Stimulated activated memory B cell treated with anti-CD40 and anti-IgM and Interleukin-4, amounts not matched to agents 10 μg/mL and 1 μg/mL and 100 μg/mL, for 72 hours (primary cell): Measurements from ENCODE around the gene COG8.

Experiments used
- ATAC-seq: fragments of 150-1000 bp; cut with Tn5 transposase; 2 replicates; pipeline ENCODE4 v1.10.0; 2021
- H3K27ac Mint-ChIP-seq: one replicate; pipeline ENCODE4 v1.8.0; 2022; ENCODE audit warnings: mild to moderate bottlenecking, mixed read lengths
- H3K27me3 Mint-ChIP-seq: one replicate; pipeline ENCODE4 v1.8.0; 2022; ENCODE audit warnings: mixed read lengths
- H3K36me3 Mint-ChIP-seq: one replicate; pipeline ENCODE4 v1.8.0; 2022; ENCODE audit warnings: mixed read lengths
- H3K4me1 Mint-ChIP-seq: one replicate; pipeline ENCODE4 v1.8.0; 2022; ENCODE audit warnings: mixed read lengths
- H3K4me3 Mint-ChIP-seq: one replicate; pipeline ENCODE4 v1.8.0; 2022; ENCODE audit warnings: mild to moderate bottlenecking, moderate library complexity, mixed read lengths
- H3K9me3 Mint-ChIP-seq: one replicate; pipeline ENCODE4 v1.8.0; 2022; ENCODE audit warnings: mixed read lengths

The COG8 gene, protein sequence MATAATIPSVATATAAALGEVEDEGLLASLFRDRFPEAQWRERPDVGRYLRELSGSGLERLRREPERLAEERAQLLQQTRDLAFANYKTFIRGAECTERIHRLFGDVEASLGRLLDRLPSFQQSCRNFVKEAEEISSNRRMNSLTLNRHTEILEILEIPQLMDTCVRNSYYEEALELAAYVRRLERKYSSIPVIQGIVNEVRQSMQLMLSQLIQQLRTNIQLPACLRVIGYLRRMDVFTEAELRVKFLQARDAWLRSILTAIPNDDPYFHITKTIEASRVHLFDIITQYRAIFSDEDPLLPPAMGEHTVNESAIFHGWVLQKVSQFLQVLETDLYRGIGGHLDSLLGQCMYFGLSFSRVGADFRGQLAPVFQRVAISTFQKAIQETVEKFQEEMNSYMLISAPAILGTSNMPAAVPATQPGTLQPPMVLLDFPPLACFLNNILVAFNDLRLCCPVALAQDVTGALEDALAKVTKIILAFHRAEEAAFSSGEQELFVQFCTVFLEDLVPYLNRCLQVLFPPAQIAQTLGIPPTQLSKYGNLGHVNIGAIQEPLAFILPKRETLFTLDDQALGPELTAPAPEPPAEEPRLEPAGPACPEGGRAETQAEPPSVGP

DNA sequence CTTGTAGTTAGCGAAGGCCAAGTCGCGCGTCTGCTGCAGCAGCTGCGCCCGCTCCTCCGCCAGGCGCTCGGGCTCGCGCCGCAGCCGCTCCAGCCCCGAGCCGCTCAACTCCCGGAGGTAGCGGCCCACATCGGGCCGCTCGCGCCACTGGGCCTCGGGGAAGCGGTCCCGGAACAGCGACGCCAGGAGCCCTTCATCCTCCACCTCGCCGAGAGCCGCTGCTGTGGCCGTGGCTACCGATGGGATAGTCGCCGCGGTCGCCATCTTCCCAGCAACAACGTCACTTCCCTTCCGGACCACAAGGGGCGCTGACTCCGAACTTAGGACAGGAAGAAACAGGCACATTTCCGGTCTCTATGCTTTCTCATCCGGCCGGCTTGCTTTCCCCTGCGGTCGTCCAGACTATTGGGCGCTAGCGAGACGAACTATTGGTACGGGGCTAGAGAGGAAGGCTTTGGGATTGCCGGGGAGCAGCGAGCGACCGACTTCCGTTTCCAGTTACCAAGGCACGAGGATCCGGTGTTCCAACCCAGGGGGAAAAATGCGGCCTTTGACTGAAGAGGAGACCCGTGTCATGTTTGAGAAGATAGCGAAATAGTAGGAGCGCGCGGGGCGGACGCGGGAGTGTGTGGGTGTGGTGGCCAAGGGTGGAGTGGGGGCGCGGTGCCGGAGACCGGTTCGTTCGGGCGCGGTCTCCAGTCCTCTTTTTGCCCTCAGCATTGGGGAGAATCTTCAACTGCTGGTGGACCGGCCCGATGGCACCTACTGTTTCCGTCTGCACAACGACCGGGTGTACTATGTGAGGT, at the start of gene COG8, which contains the start of gene NIP7:
COG8 (minus strand) TSS at position 276 of the 806 bp plus-strand sequence; CDS start at position 264, 12 bp downstream.
NIP7 (plus strand) TSS at position 484 of the 806 bp plus-strand sequence; CDS start at position 542, 58 bp downstream.
- peaks cover 53% of the 10 kb centered on the region for H3K4me1 Mint-ChIP-seq
- peaks cover 33% of the 10 kb centered on the region for H3K36me3 Mint-ChIP-seq

DNA sequence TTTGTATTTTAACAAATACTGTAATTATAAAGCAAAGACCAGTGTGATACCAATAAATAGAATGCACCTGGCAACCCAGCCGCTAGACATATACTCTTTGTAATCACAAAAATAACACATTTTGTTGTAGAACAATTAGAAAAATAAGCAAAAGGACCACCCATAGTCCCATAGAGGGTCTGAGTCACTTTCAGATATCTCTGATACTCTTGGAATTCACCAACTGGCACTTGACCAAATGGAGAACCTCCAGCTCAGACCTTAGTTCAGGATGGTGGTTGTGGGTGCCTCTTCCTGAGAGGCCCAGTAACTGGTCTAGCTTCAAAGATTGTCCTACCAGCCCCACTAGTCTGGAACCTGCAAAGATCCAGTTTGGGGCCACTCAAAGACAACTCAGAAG, 47.2 kb upstream of the COG8 start:
- H3K9me3 Mint-ChIP-seq = no peaks in the 10 kb centered on the region
- peaks cover 27% of the 10 kb centered on the region for H3K36me3 Mint-ChIP-seq
- peaks cover 35% of the 10 kb centered on the region for H3K4me1 Mint-ChIP-seq
- no peak overlapping the region for H3K27ac Mint-ChIP-seq
- ATAC-seq = no peak
- no peaks in the 10 kb centered on the region for H3K27me3 Mint-ChIP-seq
- H3K4me3 Mint-ChIP-seq = no peak overlapping the region

More for the DNA sequence above, at the start of gene COG8, which contains the start of gene NIP7:
- ATAC-seq = peak; percentile 98
- Mint-ChIP-seq H3K4me3 (peak within 1 kb of the TSS; percentile 99), H3K27me3 (no peaks in the 10 kb centered on the region), H3K9me3 (no peaks in the 10 kb centered on the region), H3K27ac (peak within 1 kb of the TSS; percentile 94)

DNA sequence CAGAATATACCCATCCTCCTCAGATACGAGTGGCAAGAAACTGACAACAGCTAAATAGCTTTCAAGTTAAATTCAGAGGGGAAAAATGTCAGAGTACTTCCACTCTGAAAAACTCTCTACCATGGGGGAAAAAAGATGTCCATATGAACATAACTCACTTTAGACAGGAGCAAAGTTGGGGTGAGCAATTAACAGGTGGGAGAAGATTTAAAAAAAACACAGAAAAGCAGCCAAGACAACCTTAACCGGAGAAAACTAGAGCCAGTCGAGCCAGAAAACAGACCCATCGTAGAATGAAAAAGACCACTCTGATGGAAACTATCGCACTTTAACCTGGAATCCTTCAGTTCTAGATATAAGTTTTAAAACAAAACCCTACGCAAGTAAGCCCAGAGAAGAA, 45.6 kb upstream of the COG8 start:
- Mint-ChIP-seq H3K36me3 (peaks cover 32% of the 10 kb centered on the region), H3K4me1 (peaks cover 40% of the 10 kb centered on the region), H3K27me3 (no peaks in the 10 kb centered on the region), H3K9me3 (no peaks in the 10 kb centered on the region), H3K27ac (peak overlapping the region; percentile 86), H3K4me3 (peak overlapping the region; percentile 93)
- ATAC-seq = no peak

DNA sequence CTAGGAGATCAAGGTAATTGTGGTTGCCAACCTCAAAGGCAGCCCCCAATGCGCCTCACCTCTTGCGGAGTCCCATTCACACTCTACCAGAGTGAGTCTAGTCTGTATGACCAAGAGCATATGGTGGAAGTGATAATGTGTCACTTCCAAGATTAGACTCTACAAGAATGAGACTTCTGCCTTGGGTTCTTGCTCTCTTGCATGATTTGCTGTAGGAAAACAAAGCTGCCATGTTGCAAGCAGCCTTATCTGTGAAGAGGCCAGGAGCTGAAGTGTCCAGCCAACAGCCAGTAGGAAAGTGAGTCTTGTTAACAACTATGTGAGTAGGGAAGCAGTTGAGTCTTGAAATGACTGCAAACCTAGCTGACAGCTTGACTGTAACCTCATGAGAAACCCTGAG, 43.1 kb upstream of the COG8 start:
- ATAC-seq = no peak
- H3K4me3 Mint-ChIP-seq = no peak overlapping the region
- no peaks in the 10 kb centered on the region for H3K9me3 Mint-ChIP-seq
- H3K27me3 Mint-ChIP-seq = no peaks in the 10 kb centered on the region
- peaks cover 52% of the 10 kb centered on the region for H3K4me1 Mint-ChIP-seq
- peak overlapping the region; percentile 67 for H3K27ac Mint-ChIP-seq
- H3K36me3 Mint-ChIP-seq = peaks cover 50% of the 10 kb centered on the region

DNA sequence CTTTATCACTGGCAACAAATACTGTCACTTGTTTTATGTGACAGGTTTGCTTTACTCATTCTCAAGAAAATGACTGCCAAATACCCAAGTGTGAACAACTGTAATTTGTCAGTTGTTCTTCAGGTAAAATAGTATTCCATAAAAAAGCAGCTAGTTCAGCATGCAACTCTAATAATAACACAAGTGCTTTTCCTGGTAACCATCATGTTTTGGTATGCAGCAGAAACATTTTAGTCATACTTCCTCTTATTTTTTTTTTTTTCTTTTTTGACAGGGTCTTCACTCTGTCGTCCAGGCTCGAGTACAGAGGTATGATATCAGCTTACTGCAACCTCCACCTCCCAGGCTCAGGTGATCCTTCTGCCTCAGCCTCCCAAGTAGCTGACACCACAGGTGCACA, 41.9 kb upstream of the COG8 start:
- H3K9me3 Mint-ChIP-seq = no peaks in the 10 kb centered on the region
- H3K4me1 Mint-ChIP-seq = peaks cover 51% of the 10 kb centered on the region
- no peak for ATAC-seq
- peak overlapping the region; percentile 54 for H3K4me3 Mint-ChIP-seq
- H3K36me3 Mint-ChIP-seq = peaks cover 57% of the 10 kb centered on the region
- no peaks in the 10 kb centered on the region for H3K27me3 Mint-ChIP-seq
- H3K27ac Mint-ChIP-seq = peak overlapping the region; percentile 80

DNA sequence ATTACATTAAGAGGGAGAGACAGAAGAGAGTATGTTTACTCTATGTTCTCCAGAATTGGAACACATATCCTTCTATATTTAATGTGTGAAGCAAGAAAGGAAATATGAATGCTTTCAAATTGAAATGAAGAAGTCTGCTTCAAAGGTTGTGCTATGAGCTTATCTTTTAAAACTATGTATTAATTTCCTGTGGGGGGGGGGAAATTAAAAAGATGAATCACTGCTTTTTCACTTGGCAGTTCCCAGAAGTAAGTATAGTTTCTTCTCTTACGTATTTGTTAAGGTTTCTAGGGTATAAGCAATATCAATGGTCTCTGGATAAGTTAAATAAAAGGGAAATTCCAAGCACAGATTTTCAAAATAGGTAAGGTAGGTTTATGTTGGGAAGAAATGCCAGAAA, 39.4 kb upstream of the COG8 start:
- Mint-ChIP-seq H3K9me3 (no peaks in the 10 kb centered on the region), H3K4me3 (no peak overlapping the region), H3K27me3 (no peaks in the 10 kb centered on the region), H3K27ac (peak overlapping the region; percentile 71), H3K4me1 (peaks cover 33% of the 10 kb centered on the region), H3K36me3 (peaks cover 54% of the 10 kb centered on the region)
- ATAC-seq = no peak

DNA sequence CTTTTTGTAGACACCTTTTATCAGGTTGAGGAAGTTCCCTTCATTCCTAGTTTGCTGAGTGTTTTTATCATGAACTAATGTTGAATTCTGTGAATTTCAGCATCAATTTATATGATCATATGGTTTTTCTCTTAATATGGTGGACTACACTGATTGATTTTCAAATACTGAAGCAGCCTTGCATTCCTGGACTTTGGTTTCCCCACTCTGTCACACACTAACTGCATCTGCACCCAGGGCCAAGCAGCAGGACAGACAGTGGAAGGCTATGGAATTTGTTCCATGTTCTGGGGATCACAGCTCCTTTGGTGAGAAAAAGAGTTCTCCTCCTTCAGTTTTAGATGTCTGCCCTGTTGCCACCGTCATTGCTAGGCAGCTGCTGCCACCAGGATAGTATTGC, 38.7 kb upstream of the COG8 start:
- H3K9me3 Mint-ChIP-seq = no peaks in the 10 kb centered on the region
- H3K4me3 Mint-ChIP-seq = no peak overlapping the region
- peak overlapping the region; percentile 71 for H3K27ac Mint-ChIP-seq
- peaks cover 46% of the 10 kb centered on the region for H3K36me3 Mint-ChIP-seq
- ATAC-seq = no peak
- peaks cover 33% of the 10 kb centered on the region for H3K4me1 Mint-ChIP-seq
- H3K27me3 Mint-ChIP-seq = no peaks in the 10 kb centered on the region

DNA sequence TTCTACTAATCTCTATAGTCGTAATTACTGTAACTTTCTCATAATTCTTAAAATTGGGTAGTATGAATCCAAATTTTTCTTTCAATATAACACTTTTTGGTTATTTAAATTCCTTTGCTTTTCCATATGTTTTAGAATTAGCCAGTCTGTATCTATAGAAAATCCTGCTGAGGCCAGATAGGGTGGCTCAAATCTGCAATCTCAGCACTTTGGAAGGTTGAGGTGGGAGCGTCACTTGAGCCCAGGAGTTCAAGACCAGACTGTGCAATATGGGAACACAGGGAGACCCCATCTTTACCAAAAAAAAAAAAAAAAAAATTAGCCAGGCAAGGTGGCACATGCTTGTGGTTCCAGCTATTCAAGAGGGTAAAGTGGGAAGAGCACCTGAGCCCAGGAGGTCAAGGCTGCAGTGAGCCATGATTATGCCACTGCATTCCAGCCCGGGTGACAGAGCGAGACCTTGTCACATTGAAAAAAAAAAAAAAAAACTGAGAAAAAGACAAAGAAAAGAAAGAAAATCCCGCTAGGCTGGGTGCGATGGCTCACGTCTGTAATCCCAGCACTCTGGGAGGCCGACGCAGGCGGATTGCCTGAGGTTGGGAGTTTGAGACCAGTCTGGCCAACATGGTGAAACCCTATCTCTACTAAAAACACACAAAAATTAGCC, 37.2 kb upstream of the COG8 start:
- Mint-ChIP-seq H3K27me3 (no peaks in the 10 kb centered on the region), H3K9me3 (no peaks in the 10 kb centered on the region), H3K4me3 (no peak overlapping the region), H3K27ac (no peak overlapping the region), H3K4me1 (peaks cover 39% of the 10 kb centered on the region), H3K36me3 (peaks cover 43% of the 10 kb centered on the region)
- ATAC-seq = no peak

DNA sequence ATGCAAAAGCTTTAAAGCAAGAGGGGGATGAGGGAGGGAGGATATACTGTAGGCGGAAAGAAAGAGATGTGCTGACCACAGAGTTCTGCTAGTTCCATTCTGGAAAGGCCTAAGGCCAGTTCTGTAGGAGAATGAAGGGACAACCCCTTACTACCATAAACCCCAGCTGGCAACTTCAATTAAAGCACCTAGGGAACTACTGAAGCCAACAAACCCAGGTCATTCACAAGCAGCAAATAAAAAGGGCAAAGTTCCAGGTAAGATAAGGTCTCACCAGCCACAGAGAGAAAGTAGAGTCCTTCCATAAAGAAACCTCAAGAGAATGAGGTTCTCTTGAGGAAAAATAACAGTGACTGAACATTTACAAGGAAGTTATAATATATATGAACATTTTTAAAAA, 33.7 kb upstream of the COG8 start:
- peak overlapping the region; percentile 88 for H3K27ac Mint-ChIP-seq
- no peak for ATAC-seq
- no peaks in the 10 kb centered on the region for H3K27me3 Mint-ChIP-seq
- no peak overlapping the region for H3K4me3 Mint-ChIP-seq
- H3K9me3 Mint-ChIP-seq = no peaks in the 10 kb centered on the region
- peaks cover 42% of the 10 kb centered on the region for H3K4me1 Mint-ChIP-seq
- H3K36me3 Mint-ChIP-seq = peaks cover 60% of the 10 kb centered on the region

DNA sequence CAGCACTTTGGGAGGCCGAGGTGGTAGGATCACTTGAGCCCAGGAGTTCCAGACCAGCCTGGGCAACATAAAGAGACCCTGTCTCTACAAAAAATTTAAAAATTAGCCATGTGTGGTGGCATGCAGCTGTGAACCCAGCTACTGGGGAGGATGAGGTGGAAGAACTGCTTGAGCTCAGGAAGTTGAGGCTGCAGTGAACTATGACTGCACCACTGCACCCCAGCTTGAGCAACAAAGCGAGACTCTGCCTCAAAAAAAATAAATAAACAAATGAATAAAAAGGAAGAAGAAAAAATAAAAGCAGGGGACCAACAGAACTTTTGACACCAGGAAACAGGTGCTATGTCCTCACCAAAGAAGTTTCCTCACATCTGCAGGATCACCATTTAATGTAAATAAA, 32.2 kb upstream of the COG8 start:
- Mint-ChIP-seq H3K27me3 (no peaks in the 10 kb centered on the region), H3K27ac (peak overlapping the region; percentile 88), H3K9me3 (no peaks in the 10 kb centered on the region), H3K4me1 (peaks cover 39% of the 10 kb centered on the region), H3K4me3 (peak overlapping the region; percentile 30), H3K36me3 (peaks cover 63% of the 10 kb centered on the region)
- peak; percentile 88 for ATAC-seq

DNA sequence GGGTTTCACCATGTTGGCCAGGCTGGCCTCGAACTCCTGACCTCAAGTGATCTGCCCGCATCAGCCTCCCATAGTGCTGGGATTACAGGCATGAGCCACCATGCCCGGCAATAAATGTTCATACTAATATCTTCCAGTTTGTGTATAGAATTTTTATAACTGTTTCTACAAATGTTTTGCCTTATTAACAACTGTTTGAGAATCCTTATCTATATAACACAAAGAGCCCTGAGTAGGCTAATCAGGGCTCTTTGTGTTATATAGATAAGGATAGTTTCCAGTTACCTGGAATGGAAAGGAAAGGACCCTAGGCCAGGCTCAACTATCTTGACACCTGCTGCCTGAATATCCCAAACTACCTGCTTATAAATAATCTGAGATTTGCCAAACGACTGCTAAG, 29.5 kb upstream of the COG8 start:
- Mint-ChIP-seq H3K9me3 (no peaks in the 10 kb centered on the region), H3K36me3 (peaks cover 73% of the 10 kb centered on the region), H3K27me3 (no peaks in the 10 kb centered on the region), H3K4me3 (no peak overlapping the region), H3K27ac (no peak overlapping the region), H3K4me1 (peaks cover 44% of the 10 kb centered on the region)
- no peak for ATAC-seq

DNA sequence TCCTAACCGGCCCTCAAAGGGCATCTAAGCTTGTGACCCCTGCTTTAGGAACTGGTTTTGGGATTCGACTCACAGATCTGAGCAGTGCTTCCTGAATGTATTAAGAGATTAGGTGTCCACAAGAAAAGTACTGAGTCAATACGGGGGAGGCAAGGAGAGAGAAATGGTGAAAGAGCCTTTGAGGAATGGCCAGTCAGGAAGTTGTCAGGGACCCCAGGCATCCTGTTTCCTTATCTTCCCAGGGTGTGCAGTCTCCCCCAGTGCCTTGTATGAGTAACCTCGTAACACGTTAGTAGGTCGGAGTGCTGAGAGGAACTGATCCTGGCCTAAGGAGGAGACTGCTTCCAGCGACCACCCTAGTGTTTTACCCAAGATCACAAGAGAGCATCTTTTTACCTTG, 28.6 kb upstream of the COG8 start:
- no peak for ATAC-seq
- H3K36me3 Mint-ChIP-seq = peaks cover 81% of the 10 kb centered on the region

DNA sequence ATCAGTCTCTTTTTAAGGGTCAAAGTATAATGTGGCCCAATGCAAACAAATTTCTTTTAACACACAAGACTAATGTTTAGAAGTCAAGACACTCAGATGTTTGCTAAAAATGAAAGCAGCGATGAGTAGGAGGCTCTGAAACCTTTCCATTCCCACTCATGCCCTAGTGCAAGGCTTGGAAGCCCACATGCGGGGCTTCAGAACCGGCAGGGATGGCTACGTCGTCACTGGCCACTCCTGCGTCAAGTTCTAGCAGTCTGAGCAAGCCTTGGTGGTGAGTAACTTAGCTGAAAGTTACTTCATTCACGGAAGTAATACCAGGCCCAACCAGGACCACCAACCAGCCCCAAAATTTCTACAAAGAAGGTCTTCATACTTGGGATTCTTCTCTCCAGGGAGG, 27.1 kb upstream of the COG8 start:
- H3K27ac Mint-ChIP-seq = peak overlapping the region; percentile 56
- ATAC-seq = no peak
- H3K4me3 Mint-ChIP-seq = no peak overlapping the region
- no peaks in the 10 kb centered on the region for H3K27me3 Mint-ChIP-seq
- peaks cover 82% of the 10 kb centered on the region for H3K36me3 Mint-ChIP-seq
- peaks cover 33% of the 10 kb centered on the region for H3K4me1 Mint-ChIP-seq
- no peaks in the 10 kb centered on the region for H3K9me3 Mint-ChIP-seq

More for the DNA sequence above, 28.6 kb upstream of the COG8 start:
- Mint-ChIP-seq H3K27ac (peak overlapping the region; percentile 57), H3K27me3 (no peaks in the 10 kb centered on the region), H3K9me3 (no peaks in the 10 kb centered on the region), H3K4me3 (no peak overlapping the region), H3K4me1 (peaks cover 42% of the 10 kb centered on the region)

DNA sequence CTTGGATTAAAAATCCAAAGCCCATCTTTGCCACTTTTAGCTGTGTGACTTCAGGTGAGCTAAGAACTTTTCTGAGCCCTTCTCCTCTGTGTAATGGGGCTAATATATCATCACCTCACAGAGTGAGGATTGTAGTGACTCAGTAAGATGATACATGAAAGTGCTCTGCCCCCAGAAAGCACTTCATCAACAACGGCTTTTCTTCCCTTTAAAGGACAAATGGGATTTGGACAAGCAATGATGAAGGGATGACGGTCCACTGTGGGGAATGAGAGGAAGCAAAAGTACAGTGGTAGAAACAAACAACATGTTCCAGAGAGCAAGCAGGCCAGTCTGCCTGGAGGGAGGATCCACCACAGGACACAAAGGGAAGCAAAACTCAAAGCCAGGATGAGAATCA, 26.5 kb upstream of the COG8 start:
- H3K27ac Mint-ChIP-seq = peak overlapping the region; percentile 56
- peaks cover 27% of the 10 kb centered on the region for H3K4me1 Mint-ChIP-seq
- H3K9me3 Mint-ChIP-seq = no peaks in the 10 kb centered on the region
- no peak overlapping the region for H3K4me3 Mint-ChIP-seq
- H3K36me3 Mint-ChIP-seq = peaks cover 83% of the 10 kb centered on the region
- ATAC-seq = no peak
- H3K27me3 Mint-ChIP-seq = no peaks in the 10 kb centered on the region

DNA sequence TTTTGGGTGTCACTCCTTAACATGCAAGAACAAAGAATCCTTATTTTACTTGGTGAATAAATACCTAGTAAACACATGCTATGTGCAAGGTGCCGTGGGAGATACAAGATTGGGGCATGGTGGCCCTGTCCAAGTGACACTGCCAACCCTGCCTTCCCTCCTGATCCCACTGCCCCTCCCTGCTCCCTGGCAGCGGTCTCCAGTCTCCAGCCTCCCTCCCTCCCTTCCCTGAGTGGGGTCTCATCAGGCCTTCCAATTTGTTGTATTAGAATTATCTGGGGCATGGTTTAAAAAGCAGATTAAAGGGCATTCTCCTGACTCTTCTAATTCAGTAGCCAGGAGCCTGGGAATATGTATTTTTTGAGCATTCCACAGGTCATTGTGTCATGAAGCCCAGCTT, 24.7 kb upstream of the COG8 start:
- no peak overlapping the region for H3K27ac Mint-ChIP-seq
- H3K36me3 Mint-ChIP-seq = peaks cover 72% of the 10 kb centered on the region
- H3K4me1 Mint-ChIP-seq = peaks cover 18% of the 10 kb centered on the region
- H3K9me3 Mint-ChIP-seq = no peaks in the 10 kb centered on the region
- H3K27me3 Mint-ChIP-seq = no peaks in the 10 kb centered on the region
- H3K4me3 Mint-ChIP-seq = no peak overlapping the region
- ATAC-seq = no peak
